CD14-positive monocyte (primary cell): Measurements from ENCODE around the gene NTM. TPM values are rescaled to one million over a fixed set of nuclear protein-coding genes. Genes with fewer than 3 reads are reported as not detected.

ENCODE experiments used
- DNase-seq, 3 donors: peaks; one replicate each; pipeline ENCODE4 v3.0.0-alpha.2; 2011 to 2022
- H2AFZ ChIP-seq: 2 replicates; pipeline ENCODE4 v1.6.0; 2012; ENCODE audit warnings: mild to moderate bottlenecking, low read depth, low read length, inconsistent platforms; ENCODE audit not compliant: insufficient read depth, poor library complexity, severe bottlenecking
- H3K27ac ChIP-seq, 2 donors: 1 replicate in 1 of 2; 2 replicates in 1 of 2; pipeline ENCODE4 v1.5.1; 2012 to 2013; ENCODE audit warnings: low read length in 2 of 2, control low read depth in 1 of 2, inconsistent platforms in 1 of 2, low read depth in 1 of 2, mild to moderate bottlenecking in 1 of 2
- H3K27me3 ChIP-seq, 2 donors: one replicate each; pipeline versions ENCODE4 v1.6.0 to v1.6.1; 2011 to 2013; ENCODE audit warnings: low read length in 2 of 2; ENCODE audit not compliant: control insufficient read depth in 2 of 2, insufficient read depth in 2 of 2
- H3K36me3 ChIP-seq, 2 donors: replicated peaks in 1 of 2; 1 replicate in 1 of 2; 2 replicates in 1 of 2; pipeline versions ENCODE4 v1.5.1 to v1.6.1; 2012 to 2013; ENCODE audit warnings: low read length in 2 of 2, control low read depth in 1 of 2, inconsistent platforms in 1 of 2, mild to moderate bottlenecking in 1 of 2; ENCODE audit not compliant: insufficient read depth in 2 of 2, control insufficient read depth in 1 of 2
- H3K4me1 ChIP-seq, 2 donors: 1 replicate in 1 of 2; 2 replicates in 1 of 2; pipeline versions ENCODE4 v1.5.1 to v1.6.1; 2012 to 2013; ENCODE audit warnings: low read length in 2 of 2, control low read depth in 1 of 2, inconsistent platforms in 1 of 2, mild to moderate bottlenecking in 1 of 2, moderate library complexity in 1 of 2; ENCODE audit not compliant: insufficient read depth in 2 of 2, control insufficient read depth in 1 of 2
- H3K4me2 ChIP-seq: replicated peaks from 2 replicates; pipeline ENCODE3; 2012; ENCODE audit warnings: low read length, moderate library complexity, mild to moderate bottlenecking; ENCODE audit not compliant: poor library complexity, severe bottlenecking; ENCODE audit errors: extremely low read depth
- H3K4me3 ChIP-seq, 3 experiments: fragments of 200-600 bp in 1 of 3; sonication (generic) in 1 of 3; replicated peaks in 1 of 3; 1 replicate in 2 of 3; 2 replicates in 1 of 3; pipeline ENCODE4 v1.5.1; 2011 to 2013; ENCODE audit warnings: low read length in 3 of 3, mild to moderate bottlenecking in 3 of 3, control low read depth in 2 of 3, low read depth in 2 of 3, inconsistent platforms in 1 of 3, moderate library complexity in 1 of 3
- H3K79me2 ChIP-seq: 2 replicates; pipeline ENCODE4 v1.6.0; 2012; ENCODE audit warnings: mild to moderate bottlenecking, control low read depth, inconsistent platforms, low read length, moderate library complexity; ENCODE audit not compliant: insufficient read depth
- H3K9ac ChIP-seq: 2 replicates; pipeline ENCODE4 v1.6.0; 2017; ENCODE audit warnings: low read length, mild to moderate bottlenecking; ENCODE audit not compliant: insufficient read depth, poor library complexity, severe bottlenecking
- H3K9me3 ChIP-seq, 2 donors: replicated peaks in 1 of 2; 1 replicate in 1 of 2; 2 replicates in 1 of 2; pipeline versions ENCODE4 v1.5.1 to v1.6.1; 2012 to 2013; ENCODE audit warnings: low read length in 2 of 2, control low read depth in 1 of 2; ENCODE audit not compliant: control insufficient read depth in 1 of 2, insufficient read depth in 1 of 2
- H4K20me1 ChIP-seq: 2 replicates; pipeline ENCODE4 v1.6.0; 2012; ENCODE audit warnings: mild to moderate bottlenecking, low read length, control low read depth, moderate library complexity; ENCODE audit not compliant: insufficient read depth
- H3K27ac Mint-ChIP-seq, 7 donors: one replicate each; pipeline ENCODE4 v1.8.0; 2020; ENCODE audit warnings: mild to moderate bottlenecking in 7 of 7, mixed read lengths in 7 of 7, moderate library complexity in 6 of 7, inconsistent platforms in 2 of 7
- H3K27me3 Mint-ChIP-seq, 3 donors: one replicate each; pipeline ENCODE4 v1.8.0; 2021 to 2022; ENCODE audit warnings: low read depth in 3 of 3, mild to moderate bottlenecking in 3 of 3, mixed read lengths in 3 of 3, moderate library complexity in 3 of 3, inconsistent platforms in 1 of 3
- H3K36me3 Mint-ChIP-seq, 2 donors: one replicate each; pipeline ENCODE4 v1.8.0; 2020; ENCODE audit warnings: mixed read lengths in 2 of 2, inconsistent platforms in 1 of 2, mild to moderate bottlenecking in 1 of 2
- H3K4me1 Mint-ChIP-seq: one replicate; pipeline ENCODE4 v1.8.0; 2020; ENCODE audit warnings: mild to moderate bottlenecking, mixed read lengths
- H3K4me3 Mint-ChIP-seq, 2 donors: one replicate each; pipeline ENCODE4 v1.8.0; 2020; ENCODE audit warnings: mild to moderate bottlenecking in 2 of 2, mixed read lengths in 2 of 2, moderate library complexity in 1 of 2
- H3K9me3 Mint-ChIP-seq, 7 donors: one replicate each; pipeline ENCODE4 v1.8.0; 2020 to 2022; ENCODE audit warnings: mixed read lengths in 7 of 7, mild to moderate bottlenecking in 6 of 7, moderate library complexity in 6 of 7, inconsistent platforms in 2 of 7
- CTCF ChIP-seq: fragments of 200-600 bp; IDR thresholded peaks from one replicate; pipeline ENCODE4 v1.8.0; 2022; ENCODE audit warnings: antibody characterized with exemption, mild to moderate bottlenecking
- WGBS: methylation state at CpG from one replicate; pipeline ENCODE4 v1.1.5; 2013; ENCODE audit warnings: missing lambda C conversion rate; ENCODE audit not compliant: insufficient coverage; 5-methylcytosine and 5-hydroxymethylcytosine counted together
- intact Hi-C, 2 donors: fragments of 100-400 bp; cut with micrococcal nuclease; formaldehyde crosslinking; loops; one replicate each; pipeline versions ENCODE4 v1.15.0 to v1.15.1; 2023
- polyA plus RNA-seq, 3 donors: library from polyadenylated mRNA; depleted of rRNA in 1 of 3; unstranded in 2 of 3; stranded (reverse) in 1 of 3; fragments of 300-500 nt in 2 of 3; fragments of >200 nt in 1 of 3; fragmentation: Illumina TruSeq in 2 of 3; gene quantifications; 1 replicate in 2 of 3; 2 replicates in 1 of 3; pipeline ENCODE4 v1.2.3, GENCODE V29; 2012 to 2021

NTM gene
- polyA plus RNA-seq, 3 donors = not detected

GRCh38 chr11:132342408-132342807 is 972.0 kb downstream of the NTM start:
- TF ChIP-seq CTCF = no peak
- H3K9ac ChIP-seq = no peak overlapping the region
- H3K27me3 Mint-ChIP-seq = no peaks in the 10 kb centered on the region
- peaks cover 0 to 3% (median 0%) of the 10 kb centered on the region in 7 donors for H3K9me3 Mint-ChIP-seq
- no peaks in the 10 kb centered on the region for H3K36me3 ChIP-seq
- WGBS = 100% methylated on average over 2 of the region's 3 CpGs
- no peaks in the 10 kb centered on the region for H3K9me3 ChIP-seq
- no peaks in the 10 kb centered on the region for H3K4me1 Mint-ChIP-seq
- intact Hi-C loops = no loop called here
- H3K4me3 ChIP-seq = no peak overlapping the region
- no peaks in the 10 kb centered on the region for H3K79me2 ChIP-seq
- H3K4me3 Mint-ChIP-seq = no peak overlapping the region
- no peaks in the 10 kb centered on the region for H3K27me3 ChIP-seq
- H2AFZ ChIP-seq = no peak overlapping the region
- no peaks in the 10 kb centered on the region for H3K4me1 ChIP-seq
- no peaks in the 10 kb centered on the region for H4K20me1 ChIP-seq
- H3K27ac Mint-ChIP-seq = no peak overlapping the region
- no peaks in the 10 kb centered on the region for H3K36me3 Mint-ChIP-seq
- no peak overlapping the region for H3K4me2 ChIP-seq
- no peak overlapping the region for H3K27ac ChIP-seq
- no peak for DNase-seq

DNA sequence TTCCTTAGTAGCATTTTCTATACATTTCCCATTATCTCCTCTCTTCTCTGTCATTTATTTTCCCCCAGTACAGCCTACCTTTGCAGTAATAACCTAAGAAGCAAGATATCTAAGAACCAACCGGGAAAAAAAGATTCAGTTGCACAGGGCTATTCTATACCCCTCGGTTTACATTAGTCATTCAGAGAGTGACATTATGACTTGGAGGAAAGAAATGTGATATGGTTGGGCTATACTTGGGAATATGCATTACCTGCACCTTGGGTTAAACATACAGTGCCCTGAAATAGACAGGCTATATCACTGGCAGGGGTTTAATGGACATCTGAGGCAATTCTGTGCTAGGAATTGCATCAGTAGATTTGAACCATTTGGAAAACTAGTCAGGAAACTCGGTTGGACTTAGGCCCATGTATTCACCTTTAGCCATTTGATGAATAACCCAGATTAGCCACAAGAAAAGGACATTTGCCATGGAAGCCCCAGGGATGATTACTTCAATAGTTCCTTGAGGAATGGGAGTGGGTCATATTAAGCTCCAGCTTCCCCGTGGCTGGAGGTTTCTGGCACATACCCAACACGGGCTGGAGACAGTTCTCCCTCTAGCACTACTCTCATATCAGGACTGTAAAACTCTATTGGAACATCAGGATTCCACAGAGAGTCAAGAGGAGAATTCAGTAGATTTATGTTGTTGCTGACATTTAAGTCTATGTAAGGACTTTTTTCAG is 973.2 kb downstream of the NTM start:
- DNase-seq = no peak
- no peak overlapping the region for H3K4me3 ChIP-seq
- no peak overlapping the region for H3K9ac ChIP-seq
- no peaks in the 10 kb centered on the region for H3K36me3 ChIP-seq
- 100% methylated on average over 1 of the region's 5 CpGs for WGBS
- no peaks in the 10 kb centered on the region for H3K4me1 ChIP-seq
- Mint-ChIP-seq H3K4me1 (no peaks in the 10 kb centered on the region), H3K27me3 (peaks cover 0 to 3% (median 1%) of the 10 kb centered on the region in 3 donors), H3K36me3 (no peaks in the 10 kb centered on the region), H3K9me3 (peaks cover 0 to 5% (median 0%) of the 10 kb centered on the region in 7 donors), H3K27ac (no peak overlapping the region), H3K4me3 (no peak overlapping the region)
- no peak overlapping the region for H3K4me2 ChIP-seq
- intact Hi-C loops = no loop called here
- no peaks in the 10 kb centered on the region for H3K9me3 ChIP-seq
- no peak overlapping the region for H2AFZ ChIP-seq
- no peak overlapping the region for H3K27ac ChIP-seq
- no peaks in the 10 kb centered on the region for H4K20me1 ChIP-seq
- no peak for TF ChIP-seq CTCF
- no peaks in the 10 kb centered on the region for H3K27me3 ChIP-seq
- no peaks in the 10 kb centered on the region for H3K79me2 ChIP-seq
